ENCODE measurements around the gene CSPG5.

DNA sequence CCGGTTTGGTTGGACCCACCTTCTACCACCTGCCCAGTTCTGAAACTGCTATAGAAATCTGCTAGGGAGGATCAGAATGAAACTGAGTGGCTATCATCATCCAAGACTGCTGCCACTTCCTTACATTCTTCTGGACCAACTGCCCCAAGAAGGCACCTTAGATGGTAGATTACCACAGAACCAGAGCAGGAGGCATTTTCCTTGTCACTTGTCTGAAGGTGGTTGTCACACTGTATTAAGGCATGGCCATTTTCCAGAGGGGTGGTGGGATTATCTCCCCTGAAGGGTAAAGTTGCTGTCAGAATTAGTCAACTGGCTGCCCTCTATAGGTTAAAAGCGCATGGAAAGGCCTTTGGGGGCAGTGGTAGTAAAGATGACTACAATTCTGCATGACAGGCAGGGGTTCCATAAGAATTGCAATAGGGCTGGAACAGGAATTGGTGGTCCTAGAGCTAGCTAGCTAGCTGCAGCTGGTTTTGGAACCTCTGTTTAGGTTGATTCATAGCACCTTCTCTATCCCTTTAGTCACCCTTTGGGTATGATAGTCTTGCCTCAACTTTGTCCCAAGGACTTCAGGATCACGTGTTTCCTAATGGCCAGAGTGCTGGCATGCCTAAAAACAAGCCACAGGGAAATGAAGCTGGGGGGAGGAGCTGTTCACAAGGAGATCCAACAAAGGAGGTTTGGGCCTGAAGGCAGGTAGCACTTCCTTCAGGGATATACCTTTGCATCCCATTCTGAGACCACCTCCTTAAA is 4.8 kb upstream of the CSPG5 start:
- TF ChIP-seq, protein P1, sequence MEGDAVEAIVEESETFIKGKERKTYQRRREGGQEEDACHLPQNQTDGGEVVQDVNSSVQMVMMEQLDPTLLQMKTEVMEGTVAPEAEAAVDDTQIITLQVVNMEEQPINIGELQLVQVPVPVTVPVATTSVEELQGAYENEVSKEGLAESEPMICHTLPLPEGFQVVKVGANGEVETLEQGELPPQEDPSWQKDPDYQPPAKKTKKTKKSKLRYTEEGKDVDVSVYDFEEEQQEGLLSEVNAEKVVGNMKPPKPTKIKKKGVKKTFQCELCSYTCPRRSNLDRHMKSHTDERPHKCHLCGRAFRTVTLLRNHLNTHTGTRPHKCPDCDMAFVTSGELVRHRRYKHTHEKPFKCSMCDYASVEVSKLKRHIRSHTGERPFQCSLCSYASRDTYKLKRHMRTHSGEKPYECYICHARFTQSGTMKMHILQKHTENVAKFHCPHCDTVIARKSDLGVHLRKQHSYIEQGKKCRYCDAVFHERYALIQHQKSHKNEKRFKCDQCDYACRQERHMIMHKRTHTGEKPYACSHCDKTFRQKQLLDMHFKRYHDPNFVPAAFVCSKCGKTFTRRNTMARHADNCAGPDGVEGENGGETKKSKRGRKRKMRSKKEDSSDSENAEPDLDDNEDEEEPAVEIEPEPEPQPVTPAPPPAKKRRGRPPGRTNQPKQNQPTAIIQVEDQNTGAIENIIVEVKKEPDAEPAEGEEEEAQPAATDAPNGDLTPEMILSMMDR (IDR thresholded peaks at IDR 0.05) = no peak
- no peak for TF ChIP-seq POLR2A (IDR thresholded peaks at IDR 0.05)
